HTR-8/SVneo (cell line): Measurements from ENCODE around the gene TBC1D5.

Source experiments
- DNase-seq: peaks from one replicate; pipeline ENCODE4 v3.0.0; 2011; ENCODE audit warnings: low spot score, mixed read lengths; ENCODE audit not compliant: insufficient read length
- FAIRE-seq: peaks from 2 replicates; lab custom pipeline; 2011; peaks lifted over from hg19 to GRCh38; lab: Jason Lieb, UNC

Gene TBC1D5

GRCh38 chr3:17218587-17218986, 523.8 kb downstream of the TBC1D5 start:
- DNase-seq (no peak), FAIRE-seq (no peak)

- DNase-seq = no peak
- FAIRE-seq = no peak
These were observed 524.8 kb downstream of the TBC1D5 start for GRCh38 chr3:17217588-17217987.

- DNase-seq (no peak), FAIRE-seq (no peak)
These were observed 529.3 kb downstream of the TBC1D5 start for GRCh38 chr3:17213102-17213501.

GRCh38 chr3:17207979-17208378, 534.5 kb downstream of the TBC1D5 start:
- no peak for DNase-seq
- no peak for FAIRE-seq

GRCh38 chr3:17207019-17207418, 535.4 kb downstream of the TBC1D5 start:
- FAIRE-seq = no peak
- no peak for DNase-seq

GRCh38 chr3:17204049-17204650, 538.3 kb downstream of the TBC1D5 start:
- FAIRE-seq (no peak), DNase-seq (no peak)

GRCh38 chr3:17201538-17201937, 540.9 kb downstream of the TBC1D5 start:
- FAIRE-seq (no peak), DNase-seq (no peak)

GRCh38 chr3:17195856-17196604, 546.4 kb downstream of the TBC1D5 start:
- FAIRE-seq (no peak), DNase-seq (no peak)

- no peak for FAIRE-seq
- DNase-seq = no peak
These were observed 547.2 kb downstream of the TBC1D5 start for GRCh38 chr3:17195192-17195611.

- DNase-seq (no peak), FAIRE-seq (no peak)
These were observed 548.3 kb downstream of the TBC1D5 start for GRCh38 chr3:17194116-17194515.

GRCh38 chr3:17192995-17193394, 549.4 kb downstream of the TBC1D5 start:
- no peak for FAIRE-seq
- no peak for DNase-seq

GRCh38 chr3:17190353-17191078, 551.9 kb downstream of the TBC1D5 start:
- FAIRE-seq = no peak
- DNase-seq = no peak

GRCh38 chr3:17188378-17188777, 554.1 kb downstream of the TBC1D5 start:
- no peak for DNase-seq
- no peak for FAIRE-seq

GRCh38 chr3:17187589-17188184, 554.7 kb downstream of the TBC1D5 start:
- DNase-seq (no peak), FAIRE-seq (no peak)

- FAIRE-seq (no peak), DNase-seq (no peak)
These were observed 558.4 kb downstream of the TBC1D5 start for GRCh38 chr3:17183951-17184550.

GRCh38 chr3:17182166-17182565, 560.3 kb downstream of the TBC1D5 start:
- DNase-seq (no peak), FAIRE-seq (no peak)

- FAIRE-seq (no peak), DNase-seq (no peak)
These were observed 561.0 kb downstream of the TBC1D5 start for GRCh38 chr3:17181413-17181907.

- DNase-seq (no peak), FAIRE-seq (no peak)
These were observed 562.8 kb downstream of the TBC1D5 start for GRCh38 chr3:17179381-17180205.

GRCh38 chr3:17176757-17177156, 565.7 kb downstream of the TBC1D5 start:
- FAIRE-seq (no peak), DNase-seq (no peak)
